HL-60 (cell line): ENCODE measurements around the gene SPTB.

Source experiments
- DNase-seq, 2 experiments: peaks; one replicate each; pipeline ENCODE4 v3.0.0-alpha.2; 2010 to 2020; ENCODE audit warnings: low read depth in 1 of 2, low spot score in 1 of 2
- H3K27ac ChIP-seq: fragments of 250-450 bp; sonication (Bioruptor Pico); replicated peaks from 2 replicates; pipeline ENCODE4 v1.5.1; 2020; ENCODE audit warnings: mild to moderate bottlenecking, moderate library complexity
- H3K27me3 ChIP-seq: fragments of 250-450 bp; sonication (Bioruptor Pico); 2 replicates; pipeline ENCODE4 v1.5.1; 2021; ENCODE audit warnings: mild to moderate bottlenecking, moderate library complexity; ENCODE audit not compliant: insufficient read depth, poor library complexity, severe bottlenecking
- H3K4me3 ChIP-seq: replicated peaks from 2 replicates; pipeline ENCODE4 v1.5.1; 2011; ENCODE audit warnings: mild to moderate bottlenecking, control low read depth, low read length; ENCODE audit not compliant: insufficient read depth
- CTCF ChIP-seq: IDR thresholded peaks from one replicate; pipeline ENCODE4 v1.5.1; 2011; ENCODE audit warnings: low read length, control low read depth, inconsistent platforms; ENCODE audit not compliant: insufficient read depth
- GABPA ChIP-seq: IDR thresholded peaks from 2 replicates; pipeline ENCODE4 v1.6.1; 2012; ENCODE audit warnings: low read depth
- POLR2AphosphoS5 ChIP-seq: IDR thresholded peaks from 2 replicates; pipeline ENCODE4 v1.6.1; 2012; ENCODE audit warnings: low read depth
- REST ChIP-seq: IDR thresholded peaks from 2 replicates; pipeline ENCODE4 v1.6.1; 2012; ENCODE audit warnings: low read depth; ENCODE audit not compliant: insufficient replicate concordance
- SPI1 ChIP-seq: IDR thresholded peaks from 2 replicates; pipeline ENCODE4 v1.6.1; 2012; ENCODE audit warnings: low read depth, mild to moderate bottlenecking, borderline replicate concordance

SPTB gene

GRCh38 chr14:64784006-64784405, 95.7 kb downstream of the SPTB start:
- Histone ChIP-seq H3K4me3 (no peak overlapping the region), H3K27ac (no peak overlapping the region), H3K27me3 (no peaks in the 10 kb centered on the region)
- TF ChIP-seq REST (no peak), POLR2AphosphoS5 (no peak), SPI1 (no peak), GABPA (no peak), CTCF (no peak)
- no peak for DNase-seq

- TF ChIP-seq CTCF (no peak), POLR2AphosphoS5 (no peak), SPI1 (no peak), GABPA (no peak), REST (no peak)
- H3K4me3 ChIP-seq = no peak overlapping the region
- H3K27me3 ChIP-seq = no peaks in the 10 kb centered on the region
- DNase-seq = no peak
- no peak overlapping the region for H3K27ac ChIP-seq
These were observed 97.5 kb downstream of the SPTB start for GRCh38 chr14:64782196-64782595.

- H3K27me3 ChIP-seq = no peaks in the 10 kb centered on the region
- TF ChIP-seq REST = no peak
- no peak for TF ChIP-seq GABPA
- TF ChIP-seq SPI1 = no peak
- no peak for TF ChIP-seq POLR2AphosphoS5
- no peak for TF ChIP-seq CTCF
- no peak overlapping the region for H3K27ac ChIP-seq
- no peak for DNase-seq
- H3K4me3 ChIP-seq = no peak overlapping the region
These were observed 100.2 kb downstream of the SPTB start for GRCh38 chr14:64779472-64779871.
